Measurements from ENCODE around the gene NAA25. TPM values are rescaled to one million over a fixed set of nuclear protein-coding genes. Genes with fewer than 3 reads are reported as not detected.

Gene NAA25
- total and polyA plus RNA-seq, 2 donors (not counting 3 experiments of a cell fraction or from before 2014, with no cell fraction given), result 5.3 to 25.5 TPM

DNA sequence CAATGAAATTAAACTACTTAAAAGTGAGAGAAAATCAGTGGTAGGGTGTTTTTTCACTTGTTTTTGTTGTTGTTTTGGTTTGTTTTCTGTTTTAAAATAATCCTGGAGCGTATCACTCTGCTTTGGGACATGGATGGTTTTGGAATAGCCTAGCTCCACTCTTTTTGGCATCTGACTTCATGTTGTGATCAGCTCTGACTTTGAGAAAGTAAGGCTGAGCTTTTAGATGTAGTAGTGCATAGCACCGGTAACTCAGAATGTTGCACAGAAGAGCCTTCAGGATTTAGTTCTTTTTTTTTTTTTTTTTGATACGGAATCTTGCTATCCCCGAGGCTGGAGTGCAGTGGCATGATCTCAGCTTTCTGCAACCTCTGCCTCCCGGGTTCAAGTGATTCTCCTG lies 24.8 kb upstream of the NAA25 start:
- no TSS peak for BruUV-seq (replicated peaks)

More for the DNA sequence above, 24.8 kb upstream of the NAA25 start:
- Histone ChIP-seq H3K9me1 (replicated peaks; ENCODE audit: control insufficient read depth, extremely low read depth, insufficient read depth, low read length) (no peaks in the 10 kb centered on the region), H4K20me1 (replicated peaks; ENCODE audit: control insufficient read depth, extremely low read depth, insufficient read depth, low read length) (no peaks in the 10 kb centered on the region), H3K27me3 (ENCODE audit: control insufficient read depth in 2 of 2, insufficient read depth in 2 of 2, low read length in 2 of 2) (no peaks in the 10 kb centered on the region), H3K4me1 (ENCODE audit: control insufficient read depth, extremely low read depth, insufficient read depth, low read length) (peaks cover 13% of the 10 kb centered on the region), H3K79me2 (ENCODE audit: control insufficient read depth, insufficient read depth, low read length) (peaks cover 3% of the 10 kb centered on the region), H3K9ac (replicated peaks; ENCODE audit: extremely low read depth, insufficient read depth, low read length) (no peak overlapping the region), H2AFZ (ENCODE audit: low read depth, low read length) (no peak overlapping the region), H3K4me3 (replicated peaks in 1 of 3; ENCODE audit: insufficient read depth in 1 of 3, low read depth in 1 of 3, low read length in 3 of 3) (no peak overlapping the region), H3K9me3 (replicated peaks; ENCODE audit: control insufficient read depth, insufficient read depth, low read length) (no peaks in the 10 kb centered on the region), H3K36me3 (ENCODE audit: control insufficient read depth in 2 of 2, extremely low read depth in 1 of 2, insufficient read depth in 2 of 2, low read length in 2 of 2) (peaks cover 4 to 12% of the 10 kb centered on the region in 2 experiments), H3K27ac (ENCODE audit: insufficient read depth, low read depth, low read length) (no peak overlapping the region), H3K4me2 (ENCODE audit: insufficient read depth, low read length) (no peak overlapping the region)
- intact Hi-C loops (cut with micrococcal nuclease), result no loop called here
- dilution Hi-C loops (cut with MboI; ENCODE audit: extremely low pct_ligation_motif_present, low sequenced_read_pairs), result no loop called here
- CTCF ChIA-PET, result interaction anchor here (1.2 to 1.8 kb wide), 3 partner anchors 19 to 36 kb away, joined by 3 to 7 read pairs (median 4); no protein-coding TSS in a partner anchor
- DNase-seq (ENCODE audit: low read depth, low spot score) (no peak), FAIRE-seq (no peak)
- TF ChIP-seq GATA2 (IDR thresholded peaks at IDR 0.05; ENCODE audit: insufficient read depth, insufficient read length, low read depth, low read length), result no peak
- no peak for TF ChIP-seq POLR2A (IDR thresholded peaks at IDR 0.05; ENCODE audit: low read depth, low read length)
- TF ChIP-seq EZH2 (IDR thresholded peaks at IDR 0.05; ENCODE audit: borderline replicate concordance, low read depth, low read length, severe bottlenecking), result no peak
- TF ChIP-seq MYC (IDR thresholded peaks at IDR 0.05; ENCODE audit: low read depth, low read length), result no peak
- TF ChIP-seq CTCF (IDR thresholded peaks at IDR 0.05; ENCODE audit: extremely low read depth in 1 of 2, insufficient read depth in 1 of 2, low read depth in 1 of 2, low read length in 2 of 2), result no peak
- POLR2A ChIA-PET, result no interaction called here

Measured in endothelial cell of umbilical vein (primary cell).